PFSK-1 (cell line): ENCODE results near the gene IFT80.

ENCODE experiments used
- FOXP2 ChIP-seq: optimal IDR thresholded peaks from 2 replicates; pipeline ENCODE3; 2011; ENCODE audit warnings: borderline replicate concordance, control low read depth, inconsistent platforms; ENCODE audit not compliant: insufficient read depth; ENCODE audit errors: extremely low read length, extremely low read depth
- POLR2AphosphoS5 ChIP-seq: IDR thresholded peaks from 2 replicates; pipeline ENCODE4 v1.6.1; 2012; ENCODE audit warnings: low read depth, mild to moderate bottlenecking, control low read depth, low read length, moderate library complexity
- SIN3A ChIP-seq: IDR thresholded peaks from 2 replicates; pipeline ENCODE4 v1.6.1; 2012; ENCODE audit warnings: mild to moderate bottlenecking, low read length, moderate library complexity, borderline replicate concordance; ENCODE audit not compliant: insufficient read depth
- TAF1 ChIP-seq: IDR thresholded peaks from 2 replicates; pipeline ENCODE4 v1.6.1; 2012; ENCODE audit warnings: low read length, control low read depth, borderline replicate concordance; ENCODE audit not compliant: insufficient read depth
- TF ChIP-seq, protein P1 (sequence below), 2 experiments: IDR thresholded peaks; 2 replicates each; pipeline versions ENCODE4 v1.6.1 to v1.8.0; 2011 to 2012; ENCODE audit warnings: low read depth in 2 of 2, low read length in 2 of 2, control low read depth in 1 of 2, inconsistent platforms in 1 of 2, mild to moderate bottlenecking in 1 of 2, moderate library complexity in 1 of 2; ENCODE audit not compliant: insufficient read depth in 1 of 2

Gene IFT80

DNA sequence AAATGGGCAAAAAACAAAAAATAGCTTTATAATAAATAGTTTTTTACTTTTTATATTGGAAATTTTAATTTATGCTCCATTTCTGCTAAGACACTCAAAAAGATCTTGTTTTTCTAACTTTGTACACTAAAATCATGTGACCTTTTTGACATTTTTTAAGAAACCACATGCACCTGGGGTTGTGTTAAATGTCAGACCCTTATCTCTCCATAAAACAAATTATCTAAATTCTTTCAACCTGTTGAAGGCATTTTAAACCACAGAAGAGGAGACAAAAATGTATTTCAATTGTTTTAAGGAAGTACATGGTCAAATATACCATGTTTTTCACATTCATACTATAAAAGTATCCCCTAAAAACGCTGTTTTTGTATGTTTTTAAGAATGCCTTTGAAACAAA, 29.2 kb downstream of the IFT80 start:
- no peak for TF ChIP-seq TAF1
- TF ChIP-seq, protein P1, sequence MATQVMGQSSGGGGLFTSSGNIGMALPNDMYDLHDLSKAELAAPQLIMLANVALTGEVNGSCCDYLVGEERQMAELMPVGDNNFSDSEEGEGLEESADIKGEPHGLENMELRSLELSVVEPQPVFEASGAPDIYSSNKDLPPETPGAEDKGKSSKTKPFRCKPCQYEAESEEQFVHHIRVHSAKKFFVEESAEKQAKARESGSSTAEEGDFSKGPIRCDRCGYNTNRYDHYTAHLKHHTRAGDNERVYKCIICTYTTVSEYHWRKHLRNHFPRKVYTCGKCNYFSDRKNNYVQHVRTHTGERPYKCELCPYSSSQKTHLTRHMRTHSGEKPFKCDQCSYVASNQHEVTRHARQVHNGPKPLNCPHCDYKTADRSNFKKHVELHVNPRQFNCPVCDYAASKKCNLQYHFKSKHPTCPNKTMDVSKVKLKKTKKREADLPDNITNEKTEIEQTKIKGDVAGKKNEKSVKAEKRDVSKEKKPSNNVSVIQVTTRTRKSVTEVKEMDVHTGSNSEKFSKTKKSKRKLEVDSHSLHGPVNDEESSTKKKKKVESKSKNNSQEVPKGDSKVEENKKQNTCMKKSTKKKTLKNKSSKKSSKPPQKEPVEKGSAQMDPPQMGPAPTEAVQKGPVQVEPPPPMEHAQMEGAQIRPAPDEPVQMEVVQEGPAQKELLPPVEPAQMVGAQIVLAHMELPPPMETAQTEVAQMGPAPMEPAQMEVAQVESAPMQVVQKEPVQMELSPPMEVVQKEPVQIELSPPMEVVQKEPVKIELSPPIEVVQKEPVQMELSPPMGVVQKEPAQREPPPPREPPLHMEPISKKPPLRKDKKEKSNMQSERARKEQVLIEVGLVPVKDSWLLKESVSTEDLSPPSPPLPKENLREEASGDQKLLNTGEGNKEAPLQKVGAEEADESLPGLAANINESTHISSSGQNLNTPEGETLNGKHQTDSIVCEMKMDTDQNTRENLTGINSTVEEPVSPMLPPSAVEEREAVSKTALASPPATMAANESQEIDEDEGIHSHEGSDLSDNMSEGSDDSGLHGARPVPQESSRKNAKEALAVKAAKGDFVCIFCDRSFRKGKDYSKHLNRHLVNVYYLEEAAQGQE (IDR thresholded peaks at IDR 0.05; ENCODE audit: insufficient read depth in 1 of 2, low read depth in 2 of 2, low read length in 2 of 2), result no peak
- no peak for TF ChIP-seq SIN3A
- no peak for TF ChIP-seq FOXP2
- TF ChIP-seq POLR2AphosphoS5, result no peak

DNA sequence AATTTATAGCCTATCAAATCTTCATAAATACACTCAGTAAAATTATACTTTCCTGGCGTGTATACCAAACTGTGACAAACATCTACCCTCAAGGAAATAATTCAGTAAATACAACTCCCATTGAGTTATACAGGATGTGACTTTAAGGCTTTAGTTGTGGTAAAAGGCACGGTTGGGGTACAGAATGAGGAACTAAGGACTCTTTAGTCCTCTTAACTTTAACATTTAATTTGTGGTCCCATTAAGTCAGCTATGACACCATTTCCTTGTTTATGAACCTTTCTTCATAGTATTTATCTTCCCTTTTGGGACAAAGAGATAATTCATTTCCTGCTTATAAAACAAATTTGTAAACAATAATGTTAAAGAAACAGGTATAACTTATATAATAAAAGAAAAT, 30.2 kb downstream of the IFT80 start:
- TF ChIP-seq SIN3A, result no peak
- TF ChIP-seq TAF1, result no peak
- no peak for TF ChIP-seq POLR2AphosphoS5
- TF ChIP-seq FOXP2, result no peak
- TF ChIP-seq, protein P1 (IDR thresholded peaks at IDR 0.05; ENCODE audit: insufficient read depth in 1 of 2, low read depth in 2 of 2, low read length in 2 of 2), result no peak

DNA sequence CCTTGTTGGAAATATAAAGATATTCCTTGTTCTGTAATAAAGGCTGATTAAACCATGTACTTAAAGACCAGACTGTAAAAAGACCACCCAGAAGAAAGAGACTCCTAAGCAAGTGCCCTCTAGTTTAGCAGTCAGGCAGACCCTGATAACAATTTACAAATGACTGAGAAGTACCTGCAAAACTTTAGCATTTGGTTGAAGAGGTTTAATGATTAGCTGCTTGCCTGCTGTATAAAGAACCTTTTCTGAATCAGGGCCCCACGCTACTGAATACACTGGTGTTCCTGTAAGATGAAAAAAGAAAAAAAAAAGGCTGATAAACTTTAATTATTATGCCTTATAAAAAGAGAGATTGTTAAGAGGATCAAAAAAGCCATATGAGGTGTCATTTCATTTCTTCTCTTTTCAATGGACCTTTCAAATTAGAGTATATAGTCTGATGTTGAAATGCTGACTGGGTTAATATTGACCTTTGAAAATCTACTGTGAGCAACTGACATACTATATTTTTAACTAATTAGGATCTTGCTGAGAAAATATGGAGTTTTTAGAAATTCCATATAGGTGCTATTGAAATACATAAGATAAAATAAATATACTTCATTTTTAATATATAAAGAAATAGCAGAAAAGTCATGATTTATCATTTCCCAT, 33.0 kb downstream of the IFT80 start:
- TF ChIP-seq, protein P1 (IDR thresholded peaks at IDR 0.05; ENCODE audit: insufficient read depth in 1 of 2, low read depth in 2 of 2, low read length in 2 of 2), result no peak
- TF ChIP-seq SIN3A (no peak), FOXP2 (no peak), TAF1 (no peak), POLR2AphosphoS5 (no peak)

GRCh38 chr3:160355826-160356225, 43.2 kb downstream of the IFT80 start:
- TF ChIP-seq FOXP2 (no peak), TAF1 (no peak), SIN3A (no peak), POLR2AphosphoS5 (no peak)
- TF ChIP-seq, protein P1 (IDR thresholded peaks at IDR 0.05; ENCODE audit: insufficient read depth in 1 of 2, low read depth in 2 of 2, low read length in 2 of 2), result no peak

DNA sequence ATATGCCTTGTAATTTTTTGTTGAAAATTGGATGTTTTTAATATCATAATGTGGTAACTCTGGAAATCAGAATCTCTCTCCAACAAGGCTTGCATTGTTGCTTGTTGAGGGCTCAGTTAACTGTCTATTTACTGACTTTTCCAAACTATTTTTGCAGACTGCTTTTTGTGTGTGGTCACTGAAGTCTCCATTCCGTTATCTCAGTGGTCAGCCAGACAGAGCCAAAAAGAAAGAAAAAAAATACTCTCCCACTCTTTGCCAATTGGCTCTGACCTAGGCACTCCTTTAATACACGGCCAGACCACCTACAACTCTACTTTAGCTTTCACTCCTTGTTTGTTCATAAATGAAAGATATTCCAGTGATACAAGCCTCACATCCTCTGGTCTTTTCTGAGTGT, 52.5 kb downstream of the IFT80 start:
- TF ChIP-seq FOXP2 (no peak), POLR2AphosphoS5 (no peak), TAF1 (no peak), SIN3A (no peak)
- TF ChIP-seq, protein P1 (IDR thresholded peaks at IDR 0.05; ENCODE audit: insufficient read depth in 1 of 2, low read depth in 2 of 2, low read length in 2 of 2), result no peak
